K562 (cell line): ENCODE data around the gene RUVBL1. TPM values are rescaled to one million over a fixed set of nuclear protein-coding genes. Genes with fewer than 3 reads are reported as not detected.

Experiments used
- ATAC-seq: fragments of 200-7000 bp; cut with Tn5 transposase; 3 replicates; pipeline ENCODE4 v1.9.1; 2020; ENCODE audit warnings: moderate library complexity
- BruUV-seq: library from RNA; stranded (reverse); fragments of 400-500 nt; replicated peaks from 2 replicates; lab custom pipeline; 2021; lab: Mats Ljungman, UMichigan
- CTCF ChIA-PET: fragments of 300-600 bp; formaldehyde crosslinking; extraction: SDS; loops from one replicate; lab custom pipeline; 2021; ENCODE audit warnings: low intra/inter-chr PET ratio; lab: Yijun Ruan, JAX
- POLR2A ChIA-PET: fragments of 300-600, 350-650 bp; sonication (Branson Sonifier 250); formaldehyde crosslinking; extraction: SDS; loops from one replicate; lab custom pipeline; 2021; ENCODE audit warnings: antibody characterized with exemption, inconsistent platforms; lab: Yijun Ruan, JAX
- DNase-seq, 4 experiments: peaks; one replicate each; pipeline versions ENCODE4 v3.0.0 to v3.0.0-alpha.2; 2011 to 2018; ENCODE audit warnings: low spot score in 3 of 4, mixed read lengths in 3 of 4; ENCODE audit errors: extremely low read depth in 1 of 4
- FAIRE-seq: peaks from 2 replicates; lab custom pipeline; 2011; peaks lifted over from hg19 to GRCh38; lab: Jason Lieb, UNC
- H2AFZ ChIP-seq: 2 replicates; pipeline ENCODE4 v1.6.0; 2011; ENCODE audit warnings: low read depth, low read length, control low read depth, inconsistent platforms
- H3K27ac ChIP-seq: fragments of 200-600 bp; 3 replicates; pipeline ENCODE4 v1.8.0; 2011; ENCODE audit warnings: low read depth, mild to moderate bottlenecking, control low read depth, inconsistent platforms, low read length, moderate library complexity, mixed read lengths; ENCODE audit errors: extremely low read depth
- H3K27me3 ChIP-seq, 2 experiments: fragments of 300-600 bp in 1 of 2; 2 replicates in 1 of 2; 3 replicates in 1 of 2; pipeline versions ENCODE4 v1.6.0 to v1.8.0; 2011; ENCODE audit warnings: inconsistent platforms in 2 of 2, low read length in 2 of 2, mild to moderate bottlenecking in 1 of 2, mixed read lengths in 1 of 2, moderate library complexity in 1 of 2; ENCODE audit not compliant: control insufficient read depth in 2 of 2, insufficient read depth in 2 of 2
- H3K36me3 ChIP-seq: fragments of 300-600 bp; 3 replicates; pipeline ENCODE4 v1.8.0; 2011; ENCODE audit warnings: mild to moderate bottlenecking, low read length, inconsistent platforms; ENCODE audit not compliant: control insufficient read depth, insufficient read depth
- H3K4me1 ChIP-seq, 2 experiments: fragments of 200-600 bp in 1 of 2; replicated peaks in 1 of 2; 2 replicates in 1 of 2; 3 replicates in 1 of 2; pipeline versions ENCODE4 v1.5.1 to v1.8.0; 2011; ENCODE audit warnings: inconsistent platforms in 2 of 2, low read length in 2 of 2, mild to moderate bottlenecking in 1 of 2, mixed read lengths in 1 of 2, moderate library complexity in 1 of 2; ENCODE audit not compliant: control insufficient read depth in 2 of 2, insufficient read depth in 2 of 2
- H3K4me2 ChIP-seq: 2 replicates; pipeline ENCODE4 v1.6.1; 2011; ENCODE audit warnings: low read length, control low read depth, inconsistent platforms, mixed read lengths; ENCODE audit not compliant: insufficient read depth
- H3K4me3 ChIP-seq: fragments of 200-600 bp; sonication (generic), shearing (Covaris generic); 2 replicates; pipeline ENCODE4 v1.5.1; 2016; ENCODE audit warnings: control low read depth, inconsistent platforms
- H3K79me2 ChIP-seq: fragments of 200-600 bp; 3 replicates; pipeline ENCODE4 v1.8.0; 2011; ENCODE audit warnings: low read length, inconsistent platforms; ENCODE audit not compliant: control insufficient read depth, insufficient read depth
- H3K9ac ChIP-seq, 2 experiments: 2 replicates each; pipeline versions ENCODE4 v1.6.0 to v1.6.1; 2011; ENCODE audit warnings: low read depth in 2 of 2, low read length in 2 of 2, control low read depth in 1 of 2, inconsistent platforms in 1 of 2, mild to moderate bottlenecking in 1 of 2, mixed read lengths in 1 of 2; ENCODE audit not compliant: insufficient read depth in 1 of 2
- H3K9me1 ChIP-seq: one replicate; pipeline ENCODE4 v1.6.0; 2011; ENCODE audit warnings: inconsistent platforms, mild to moderate bottlenecking, low read length, moderate library complexity; ENCODE audit not compliant: control insufficient read depth, insufficient read depth
- H3K9me3 ChIP-seq: replicated peaks from 2 replicates; pipeline ENCODE4 v1.5.1; 2011; ENCODE audit warnings: low read depth, low read length, inconsistent platforms; ENCODE audit not compliant: control insufficient read depth, insufficient read depth
- H4K20me1 ChIP-seq: replicated peaks from 2 replicates; pipeline ENCODE4 v1.6.1; 2011; ENCODE audit warnings: low read length, inconsistent platforms, mixed read lengths; ENCODE audit not compliant: control insufficient read depth, insufficient read depth
- CBX1 ChIP-seq: sonication (generic); IDR thresholded peaks from 2 replicates; pipeline ENCODE4 v1.6.1; 2016; ENCODE audit warnings: antibody characterized with exemption, low read depth, mild to moderate bottlenecking
- CTCF ChIP-seq, 3 experiments: IDR thresholded peaks in 2 of 3; conservative IDR thresholded peaks in 1 of 3; 2 replicates each; pipeline ENCODE4 v1.5.1; 2011 to 2012; ENCODE audit warnings: low read length in 3 of 3, mild to moderate bottlenecking in 3 of 3, control low read depth in 2 of 3, improper control_type of control experiment in 1 of 3, inconsistent platforms in 1 of 3, low read depth in 1 of 3, mixed read lengths in 1 of 3, moderate library complexity in 1 of 3; ENCODE audit not compliant: insufficient read depth in 2 of 3
- DIDO1 ChIP-seq: fragments of 450-650 bp; IDR thresholded peaks from 2 replicates; pipeline ENCODE4 v1.6.1; 2016; ENCODE audit warnings: low read depth, missing biosample characterization, missing genetic modification characterization
- E2F6 ChIP-seq, 2 experiments: IDR thresholded peaks; 2 replicates each; pipeline ENCODE4 v1.6.1; 2011; ENCODE audit warnings: borderline replicate concordance in 1 of 2, control low read depth in 1 of 2, low read depth in 1 of 2, low read length in 1 of 2, mild to moderate bottlenecking in 1 of 2, mixed read lengths in 1 of 2, moderate library complexity in 1 of 2; ENCODE audit not compliant: insufficient read depth in 1 of 2, insufficient read length in 1 of 2, poor library complexity in 1 of 2, severe bottlenecking in 1 of 2; ENCODE audit errors: extremely low read depth in 1 of 2
- FOXP1 ChIP-seq: sonication (generic); formaldehyde crosslinking; IDR thresholded peaks from 2 replicates; pipeline ENCODE4 v1.8.0; 2022; ENCODE audit warnings: mild to moderate bottlenecking, missing genetic modification reagents
- HINFP ChIP-seq: fragments of 450-650 bp; conservative IDR thresholded peaks from 2 replicates; pipeline ENCODE4 v1.6.1; 2016; ENCODE audit warnings: missing genetic modification characterization, low read depth, mild to moderate bottlenecking, control low read depth, missing compliant biosample characterization
- IRF2 ChIP-seq: sonication (generic); formaldehyde crosslinking; IDR thresholded peaks from 2 replicates; pipeline ENCODE4 v1.8.1; 2022; ENCODE audit warnings: mild to moderate bottlenecking, missing genetic modification reagents
- LEF1 ChIP-seq: fragments of 450-650 bp; IDR thresholded peaks from 2 replicates; pipeline ENCODE4 v1.6.1; 2016; ENCODE audit warnings: mild to moderate bottlenecking
- MCM3 ChIP-seq: fragments of 450-650 bp; IDR thresholded peaks from 2 replicates; pipeline ENCODE4 v1.6.1; 2016
- NCOA2 ChIP-seq, 2 experiments: fragments of 450-650 bp; IDR thresholded peaks; 2 replicates each; pipeline ENCODE4 v1.6.1; 2018; ENCODE audit warnings: mild to moderate bottlenecking in 2 of 2, moderate library complexity in 1 of 2; ENCODE audit not compliant: partially characterized antibody in 2 of 2
- SMARCC2 ChIP-seq: fragments of 450-650 bp; IDR thresholded peaks from 2 replicates; pipeline ENCODE4 v1.6.1; 2017; ENCODE audit warnings: antibody characterized with exemption, moderate library complexity, mild to moderate bottlenecking, low read depth
- TEAD2 ChIP-seq: fragments of 450-650 bp; IDR thresholded peaks from 2 replicates; pipeline ENCODE4 v1.6.1; 2016; ENCODE audit warnings: missing genetic modification characterization, control low read depth, missing compliant biosample characterization
- ZFPM2 ChIP-seq: fragments of 250-450 bp; sonication (Bioruptor Pico); IDR thresholded peaks from 2 replicates; pipeline ENCODE4 v1.5.1; 2022; ENCODE audit warnings: mild to moderate bottlenecking
- ZKSCAN8 ChIP-seq: fragments of 200-800 bp; sonication (Bioruptor generic); IDR thresholded peaks from 2 replicates; pipeline ENCODE4 v1.6.1; 2016; ENCODE audit warnings: missing genetic modification characterization, missing compliant biosample characterization
- ZNF354B ChIP-seq: fragments of 250-450 bp; sonication (Bioruptor Pico); IDR thresholded peaks from 2 replicates; pipeline ENCODE4 v1.4.0; 2020
- ZNF695 ChIP-seq: fragments of 450-650 bp; formaldehyde crosslinking; IDR thresholded peaks from 2 replicates; pipeline ENCODE4 v1.4.0; 2020; ENCODE audit warnings: mild to moderate bottlenecking, moderate library complexity
- ZZZ3 ChIP-seq: fragments of 450-650 bp; IDR thresholded peaks from 2 replicates; pipeline ENCODE4 v1.6.1; 2016; ENCODE audit warnings: antibody characterized with exemption, mild to moderate bottlenecking, moderate library complexity
- WGBS: fragments of 100-300 bp; shearing (Covaris generic); methylation state at CpG from one replicate; pipeline ENCODE4 v1.1.6; 2016; ENCODE audit warnings: low coverage, mixed read lengths; ENCODE audit not compliant: insufficient coverage; ENCODE audit errors: missing lambda C conversion rate; 5-methylcytosine and 5-hydroxymethylcytosine counted together
- in situ Hi-C: fragments of 300-500 bp; cut with MboI; formaldehyde crosslinking; loops from 4 replicates; pipeline ENCODE4 v1.15.0; 2018; ENCODE audit warnings: inconsistent platforms, mixed read lengths
- intact Hi-C: fragments of 100-400 bp; cut with micrococcal nuclease; formaldehyde crosslinking; loops from 2 replicates; pipeline ENCODE4 v1.14.2; 2022
- polyA plus RNA-seq, 8 experiments: library from polyadenylated mRNA; depleted of rRNA in 4 of 8; stranded (reverse) in 5 of 8; unstranded in 3 of 8; fragments of >200 nt; fragmentation: Nextera tagmentation in 2 of 8; fragmentation: Illumina TruSeq in 1 of 8; extraction: Ambion mirVana in 2 of 8; extraction: Trizol in 1 of 8; gene quantifications; 2 replicates each; pipeline versions ENCODE4 v1.2.1 to v1.2.3, GENCODE V29; 2011 to 2014; ENCODE audit warnings: inconsistent platforms in 1 of 8, missing spikeins in 1 of 8
- total RNA-seq, 7 experiments: library from RNA; depleted of rRNA in 6 of 7; stranded (reverse); fragments of >200 nt in 6 of 7; fragmentation: Illumina TruSeq in 2 of 7; extraction: Trizol in 2 of 7; gene quantifications; 2 replicates each; pipeline versions ENCODE4 v1.2.1 to v1.2.3, GENCODE V29; 2011 to 2021; ENCODE audit warnings: low replicate concordance in 1 of 7

RUVBL1 gene
- total and polyA plus RNA-seq, 9 of the 15 experiments (the other 6 are each of a cell fraction or from before 2014, with no cell fraction given): 20.7 to 147 (median 113) TPM

- WGBS: 62% methylated on average over 4 of the region's 4 CpGs
- intact Hi-C loops (no loop called here), in situ Hi-C loops (no loop called here)
- ATAC-seq (no peak), FAIRE-seq (no peak), DNase-seq (no peak)
- no peak overlapping the region for H3K27ac ChIP-seq
- H3K9me1 ChIP-seq: no peaks in the 10 kb centered on the region
- no peaks in the 10 kb centered on the region for H3K27me3 ChIP-seq
- no peaks in the 10 kb centered on the region; the same call in 2 of the 3 replicates for H3K79me2 ChIP-seq
- CTCF ChIA-PET: no interaction called here
- H4K20me1 ChIP-seq: no peaks in the 10 kb centered on the region
- POLR2A ChIA-PET: interaction anchor here (0.6 kb wide), 1 partner anchor 9 kb away, joined by 3 read pairs; no protein-coding TSS in a partner anchor
- TF ChIP-seq HINFP (tag): no peak
- no peak for TF ChIP-seq ZZZ3
- TF ChIP-seq ZKSCAN8 (CRISPR knock-in tag): no peak
- TF ChIP-seq SMARCC2: no peak
- TF ChIP-seq LEF1: no peak
- TF ChIP-seq MCM3: no peak
- TF ChIP-seq TEAD2: no peak
- no peak for TF ChIP-seq DIDO1 (tag)
- TF ChIP-seq ZNF695: no peak
- TF ChIP-seq CTCF (IDR thresholded peaks at IDR 0.05 in 2 of 3, conservative IDR thresholded peaks at IDR 0.05 in 1 of 3; ENCODE audit: insufficient read depth in 2 of 3, low read depth in 1 of 3, low read length in 3 of 3): no peak
- no peak for TF ChIP-seq NCOA2 (IDR thresholded peaks at IDR 0.05; ENCODE audit: partially characterized antibody in 2 of 2)
- no peak for TF ChIP-seq ZNF354B (CRISPR knock-in tag)
- no peak for TF ChIP-seq FOXP1
- no peak for TF ChIP-seq IRF2 (CRISPR knock-in tag)
- TF ChIP-seq ZFPM2: no peak
- no peak for TF ChIP-seq E2F6 (IDR thresholded peaks at IDR 0.05; ENCODE audit: borderline replicate concordance in 1 of 2, extremely low read depth in 1 of 2, insufficient read depth in 1 of 2, insufficient read length in 1 of 2, low read depth in 1 of 2, low read length in 1 of 2, poor library complexity in 1 of 2, severe bottlenecking in 1 of 2)
- TF ChIP-seq CBX1: no peak
- peaks cover 0 to 4% of the 10 kb centered on the region in 2 experiments; a peak in 1 of 5 replicates for H3K4me1 ChIP-seq
- no peak overlapping the region for H2AFZ ChIP-seq
- H3K9me3 ChIP-seq: no peaks in the 10 kb centered on the region
- H3K4me3 ChIP-seq: no peak overlapping the region
- H3K36me3 ChIP-seq: no peaks in the 10 kb centered on the region; the same call in 2 of the 3 replicates
- no TSS peak for BruUV-seq
- no peak overlapping the region for H3K9ac ChIP-seq
- H3K4me2 ChIP-seq: no peak overlapping the region
Observed at GRCh38 chr3:128168836-128169235, 45.2 kb upstream of the RUVBL1 start.
